COLO829 (cell line): ENCODE results near the gene GSTA5.
A peak's percentile ranks its signal among the peaks of the same experiment; 100 is the strongest.
"Not testable (repeated sequence)": the region's sequence is repeated elsewhere in the genome, so short reads cannot be mapped to it uniquely, and the experiment has no call there.

ENCODE experiments used
- DNase-seq: peaks from one replicate; pipeline ENCODE4 v3.0.0; 2012; ENCODE audit warnings: low spot score

Gene GSTA5

GRCh38 chr6:52834481-52834880 is 6.1 kb downstream of the GSTA5 start:
- no peak for DNase-seq

- DNase-seq, result not testable (repeated sequence)
Measured at GRCh38 chr6:52830869-52831268, 9.7 kb downstream of the GSTA5 start.

GRCh38 chr6:52829046-52829817 is 11.4 kb downstream of the GSTA5 start:
- DNase-seq, result no peak

- DNase-seq, result not testable (repeated sequence)
Measured at GRCh38 chr6:52828621-52829020, 12.0 kb downstream of the GSTA5 start.

- not testable (repeated sequence) for DNase-seq
Measured at GRCh38 chr6:52827073-52827783, 13.4 kb downstream of the GSTA5 start.

GRCh38 chr6:52826513-52826912 is 14.1 kb downstream of the GSTA5 start:
- no peak for DNase-seq

- not testable (repeated sequence) for DNase-seq
Measured at GRCh38 chr6:52825900-52826459, 14.6 kb downstream of the GSTA5 start.

GRCh38 chr6:52825270-52825793 is 15.3 kb downstream of the GSTA5 start:
- DNase-seq, result not testable (repeated sequence)

GRCh38 chr6:52821842-52822241 is 18.8 kb downstream of the GSTA5 start:
- DNase-seq, result no peak

GRCh38 chr6:52820198-52820597 is 20.4 kb downstream of the GSTA5 start:
- DNase-seq, result no peak

- peak; percentile 70 for DNase-seq
Measured at GRCh38 chr6:52815167-52816092, 25.2 kb downstream of the GSTA5 start.

- not testable (repeated sequence) for DNase-seq
Measured at GRCh38 chr6:52814545-52814944, 26.1 kb downstream of the GSTA5 start.

- not testable (repeated sequence) for DNase-seq
Measured at GRCh38 chr6:52809777-52810176, 30.8 kb downstream of the GSTA5 start.

GRCh38 chr6:52808660-52809059 is 32.0 kb downstream of the GSTA5 start:
- no peak for DNase-seq

- DNase-seq, result not testable (repeated sequence)
Measured at GRCh38 chr6:52803668-52804255, 36.9 kb downstream of the GSTA5 start, which contains the start of gene GSTA1. Gene GSTA1 (minus strand): TSS chr6:52803816. CDS start chr6:52799267, 4,549 bp downstream.

- no peak for DNase-seq
Measured at GRCh38 chr6:52802806-52803205, 37.8 kb downstream of the GSTA5 start.

GRCh38 chr6:52801188-52801841 is 39.3 kb downstream of the GSTA5 start:
- DNase-seq, result no peak

GRCh38 chr6:52799272-52799671 is 41.3 kb downstream of the GSTA5 start:
- not testable (repeated sequence) for DNase-seq

- not testable (repeated sequence) for DNase-seq
Measured at GRCh38 chr6:52794366-52794765, 46.2 kb downstream of the GSTA5 start.

- DNase-seq, result no peak
Measured at GRCh38 chr6:52790861-52791260, 49.8 kb downstream of the GSTA5 start.

- not testable (repeated sequence) for DNase-seq
Measured at GRCh38 chr6:52789658-52790057, 51.0 kb downstream of the GSTA5 start.
